Hepatocyte (in vitro differentiated cells): ENCODE data around the gene MACF1.

Source experiments
- EZH2 ChIP-seq: fragments of 200-600 bp; sonication (generic); IDR thresholded peaks from 2 replicates; pipeline ENCODE4 v1.6.1; 2016; ENCODE audit warnings: antibody characterized with exemption, mild to moderate bottlenecking, borderline replicate concordance
- EZH2phosphoT487 ChIP-seq: fragments of 200-600 bp; sonication (generic); IDR thresholded peaks from one replicate; pipeline ENCODE4 v1.6.1; 2018; ENCODE audit warnings: antibody characterized with exemption, mild to moderate bottlenecking, low read depth, moderate library complexity; ENCODE audit not compliant: unreplicated experiment, severe bottlenecking
- TF ChIP-seq, protein P1 (sequence below): fragments of 200-600 bp; sonication (generic); IDR thresholded peaks from 2 replicates; pipeline ENCODE4 v1.5.1; 2016; ENCODE audit warnings: antibody characterized with exemption, mild to moderate bottlenecking; ENCODE audit not compliant: poor library complexity

DNA sequence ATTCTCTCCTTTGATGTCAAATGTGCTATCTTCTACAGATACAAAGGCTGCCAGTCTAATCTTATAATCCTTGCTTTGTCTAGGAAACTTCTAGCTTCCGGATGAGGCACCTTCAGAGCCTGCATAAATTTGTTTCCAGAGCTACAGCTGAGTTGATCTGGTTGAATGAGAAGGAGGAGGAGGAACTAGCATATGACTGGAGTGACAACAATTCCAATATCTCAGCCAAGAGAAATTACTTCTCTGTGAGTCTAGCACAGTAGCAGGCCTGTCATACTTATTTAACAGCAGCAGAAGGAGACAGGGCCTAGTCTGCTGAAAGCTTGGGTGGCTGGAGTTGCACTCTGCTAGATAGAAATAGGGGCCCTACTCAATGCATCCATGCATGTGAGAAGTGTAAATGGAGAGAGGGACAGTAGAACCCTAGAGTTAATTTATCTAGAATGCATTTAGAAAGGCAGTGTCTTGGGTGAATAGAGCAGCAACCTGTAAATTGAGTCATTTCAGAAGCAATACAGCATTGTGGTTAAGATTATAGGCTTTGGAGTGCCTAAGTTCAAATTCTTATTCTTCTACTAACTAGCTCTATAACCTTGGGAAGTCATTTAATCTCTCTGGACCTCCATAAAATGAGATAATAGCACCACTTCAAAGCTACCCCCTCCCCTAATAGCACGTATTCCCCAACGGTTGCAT is 89.0 kb downstream of the MACF1 start:
- TF ChIP-seq, protein P1, sequence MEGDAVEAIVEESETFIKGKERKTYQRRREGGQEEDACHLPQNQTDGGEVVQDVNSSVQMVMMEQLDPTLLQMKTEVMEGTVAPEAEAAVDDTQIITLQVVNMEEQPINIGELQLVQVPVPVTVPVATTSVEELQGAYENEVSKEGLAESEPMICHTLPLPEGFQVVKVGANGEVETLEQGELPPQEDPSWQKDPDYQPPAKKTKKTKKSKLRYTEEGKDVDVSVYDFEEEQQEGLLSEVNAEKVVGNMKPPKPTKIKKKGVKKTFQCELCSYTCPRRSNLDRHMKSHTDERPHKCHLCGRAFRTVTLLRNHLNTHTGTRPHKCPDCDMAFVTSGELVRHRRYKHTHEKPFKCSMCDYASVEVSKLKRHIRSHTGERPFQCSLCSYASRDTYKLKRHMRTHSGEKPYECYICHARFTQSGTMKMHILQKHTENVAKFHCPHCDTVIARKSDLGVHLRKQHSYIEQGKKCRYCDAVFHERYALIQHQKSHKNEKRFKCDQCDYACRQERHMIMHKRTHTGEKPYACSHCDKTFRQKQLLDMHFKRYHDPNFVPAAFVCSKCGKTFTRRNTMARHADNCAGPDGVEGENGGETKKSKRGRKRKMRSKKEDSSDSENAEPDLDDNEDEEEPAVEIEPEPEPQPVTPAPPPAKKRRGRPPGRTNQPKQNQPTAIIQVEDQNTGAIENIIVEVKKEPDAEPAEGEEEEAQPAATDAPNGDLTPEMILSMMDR, result no peak
- TF ChIP-seq EZH2 (no peak), EZH2phosphoT487 (no peak)
